SK-MEL-5 (cell line): ENCODE results near the gene NOL8. TPM values are rescaled to one million over a fixed set of nuclear protein-coding genes. Genes with fewer than 3 reads are reported as not detected.

ENCODE experiments used
- DNase-seq: peaks from one replicate; pipeline ENCODE4 v3.0.0-alpha.2; 2016; ENCODE audit warnings: low read depth, low spot score
- in situ Hi-C: cut with HindIII; loops from 2 replicates; pipeline ENCODE4 v1.10.0; 2016; ENCODE audit warnings: low sequenced_read_pairs, high pct_unique_total_duplicates, low pct_unique_long_range_greater_than_20kb
- total RNA-seq: library from RNA; depleted of rRNA; stranded (reverse); fragments of >200 nt; shearing (Covaris generic); gene quantifications from 2 replicates; pipeline ENCODE4 v1.2.3, GENCODE V29; 2014

Gene NOL8
- total RNA-seq, 1 experiment from 2014 or later = 32.9 TPM

GRCh38 chr9:92324889-92325268, 271 bp downstream of the NOL8 start:
- DNase-seq = no peak
- in situ Hi-C loops = no loop called here

GRCh38 chr9:92324431-92324830, 719 bp downstream of the NOL8 start:
- DNase-seq = no peak
- in situ Hi-C loops = no loop called here

- DNase-seq = no peak
- in situ Hi-C loops = no loop called here
These were observed 9.7 kb downstream of the NOL8 start for GRCh38 chr9:92315456-92315855.

- in situ Hi-C loops = no loop called here
- no peak for DNase-seq
These were observed 11.5 kb downstream of the NOL8 start for GRCh38 chr9:92313624-92314012.

- in situ Hi-C loops = no loop called here
- no peak for DNase-seq
These were observed 12.1 kb downstream of the NOL8 start for GRCh38 chr9:92312887-92313623.

GRCh38 chr9:92310562-92310961, 14.6 kb downstream of the NOL8 start:
- DNase-seq = no peak
- in situ Hi-C loops = no loop called here

- DNase-seq = no peak
- in situ Hi-C loops = no loop called here
These were observed 16.3 kb downstream of the NOL8 start for GRCh38 chr9:92308893-92309292.

- in situ Hi-C loops = no loop called here
- no peak for DNase-seq
These were observed 24.2 kb downstream of the NOL8 start for GRCh38 chr9:92300936-92301335.

GRCh38 chr9:92299116-92299515, 26.0 kb downstream of the NOL8 start:
- in situ Hi-C loops = no loop called here
- DNase-seq = no peak

- no peak for DNase-seq
- in situ Hi-C loops = no loop called here
These were observed 27.1 kb downstream of the NOL8 start for GRCh38 chr9:92298036-92298435.

- DNase-seq = no peak
- in situ Hi-C loops = no loop called here
These were observed 27.5 kb downstream of the NOL8 start for GRCh38 chr9:92297611-92298010.

GRCh38 chr9:92295827-92296258, 29.3 kb downstream of the NOL8 start:
- in situ Hi-C loops = no loop called here
- no peak for DNase-seq

- in situ Hi-C loops = no loop called here
- DNase-seq = no peak
These were observed 29.8 kb downstream of the NOL8 start for GRCh38 chr9:92295240-92295790.

GRCh38 chr9:92294297-92294676, 30.9 kb downstream of the NOL8 start:
- in situ Hi-C loops = no loop called here

GRCh38 chr9:92293452-92294296, 31.5 kb downstream of the NOL8 start, which contains the start of gene IARS1:
Gene IARS1 (minus strand): TSS chr9:92293697. CDS start chr9:92289419, 4,278 bp downstream.
- in situ Hi-C loops = no loop called here

More at GRCh38 chr9:92294297-92294676, 30.9 kb downstream of the NOL8 start:
- DNase-seq = no peak

GRCh38 chr9:92293075-92293354, 32.1 kb downstream of the NOL8 start:
- no peak for DNase-seq
- in situ Hi-C loops = no loop called here

More at GRCh38 chr9:92293452-92294296, 31.5 kb downstream of the NOL8 start, which contains the start of gene IARS1:
- peak; percentile 98 for DNase-seq

GRCh38 chr9:92292338-92293074, 32.6 kb downstream of the NOL8 start:
- no peak for DNase-seq
- in situ Hi-C loops = no loop called here

GRCh38 chr9:92291577-92291976, 33.6 kb downstream of the NOL8 start:
- in situ Hi-C loops = no loop called here
- no peak for DNase-seq
